HepG2 (cell line): ENCODE data around the gene ARHGAP29. TPM values are rescaled to one million over a fixed set of nuclear protein-coding genes. Genes with fewer than 3 reads are reported as not detected.
A peak's percentile ranks its signal among the peaks of the same experiment; 100 is the strongest.

Experiments used
- AKNA ChIP-seq: sonication (generic); formaldehyde crosslinking; IDR thresholded peaks from 2 replicates; pipeline ENCODE4 v1.4.0; 2020; ENCODE audit warnings: missing genetic modification reagents, borderline replicate concordance
- CEBPG ChIP-seq: IDR thresholded peaks from 2 replicates; pipeline ENCODE4 v1.6.1; 2016
- ELF3 ChIP-seq: IDR thresholded peaks from 2 replicates; pipeline ENCODE4 v1.6.1; 2016; ENCODE audit warnings: missing genetic modification reagents, missing compliant biosample characterization
- GMEB2 ChIP-seq: IDR thresholded peaks from 2 replicates; pipeline ENCODE4 v1.6.1; 2016; ENCODE audit warnings: missing biosample characterization, missing genetic modification reagents, low read depth
- JUNB ChIP-seq: sonication (generic); formaldehyde crosslinking; IDR thresholded peaks from 2 replicates; pipeline ENCODE4 v1.8.0; 2022; ENCODE audit warnings: missing genetic modification reagents, mild to moderate bottlenecking, borderline replicate concordance
- KDM3A ChIP-seq: IDR thresholded peaks from 2 replicates; pipeline ENCODE4 v1.6.1; 2018; ENCODE audit warnings: low read depth, missing compliant biosample characterization
- NAIF1 ChIP-seq: sonication (generic); formaldehyde crosslinking; IDR thresholded peaks from 2 replicates; pipeline ENCODE4 v1.5.0; 2020; ENCODE audit warnings: mild to moderate bottlenecking, missing genetic modification reagents, borderline replicate concordance
- NPAS2 ChIP-seq: sonication (generic); formaldehyde crosslinking; IDR thresholded peaks from 2 replicates; pipeline ENCODE4 v1.8.0; 2022; ENCODE audit warnings: mild to moderate bottlenecking, missing genetic modification reagents, borderline replicate concordance
- SMARCC2 ChIP-seq: fragments of 450-650 bp; IDR thresholded peaks from 2 replicates; pipeline ENCODE4 v1.6.1; 2017; ENCODE audit warnings: antibody characterized with exemption, mild to moderate bottlenecking
- SNAPC4 ChIP-seq: sonication (generic); formaldehyde crosslinking; IDR thresholded peaks from 2 replicates; pipeline ENCODE4 v1.4.0; 2020; ENCODE audit warnings: mild to moderate bottlenecking, missing genetic modification reagents
- TBL1XR1 ChIP-seq: fragments of 150-350 bp; IDR thresholded peaks from 2 replicates; pipeline ENCODE4 v1.6.1; 2014; ENCODE audit warnings: borderline replicate concordance, low read length; ENCODE audit not compliant: partially characterized antibody
- TRAFD1 ChIP-seq: sonication (generic); formaldehyde crosslinking; IDR thresholded peaks from 2 replicates; pipeline ENCODE4 v1.5.1; 2020; ENCODE audit warnings: missing genetic modification reagents, mild to moderate bottlenecking, borderline replicate concordance
- ZNF34 ChIP-seq: sonication (generic); formaldehyde crosslinking; IDR thresholded peaks from 2 replicates; pipeline ENCODE4 v1.4.0; 2020; ENCODE audit warnings: mild to moderate bottlenecking, missing genetic modification reagents, borderline replicate concordance
- ZNF367 ChIP-seq: sonication (generic); formaldehyde crosslinking; IDR thresholded peaks from 2 replicates; pipeline ENCODE4 v1.4.0; 2020; ENCODE audit warnings: missing genetic modification reagents, borderline replicate concordance
- ZNF557 ChIP-seq: sonication (generic); formaldehyde crosslinking; IDR thresholded peaks from 2 replicates; pipeline ENCODE4 v1.4.0; 2020; ENCODE audit warnings: missing genetic modification reagents
- polyA plus RNA-seq, 8 experiments: library from polyadenylated mRNA; depleted of rRNA in 3 of 8; stranded (reverse) in 7 of 8; unstranded in 1 of 8; fragments of >200 nt; fragmentation: Illumina TruSeq in 4 of 8; extraction: Trizol in 4 of 8; gene quantifications; 2 replicates each; pipeline versions ENCODE4 v1.2.1 to v1.2.3, GENCODE V29; 2011 to 2016; ENCODE audit warnings: low read depth in 4 of 8, missing spikeins in 1 of 8, mixed read lengths in 1 of 8; ENCODE audit not compliant: insufficient read depth in 1 of 8
- total RNA-seq, 5 experiments: library from RNA; depleted of rRNA; stranded (reverse); fragments of >200 nt; fragmentation: Illumina TruSeq; extraction: Trizol; gene quantifications; 2 replicates each; pipeline ENCODE4 v1.2.3, GENCODE V29; 2016; ENCODE audit warnings: low read depth in 1 of 5

Gene ARHGAP29
- total and polyA plus RNA-seq, 2 of the 13 experiments (the other 11 are each of a cell fraction or from before 2014, with no cell fraction given), result 12.8 to 18.3 TPM

GRCh38 chr1:94247138-94248094 lies 10.0 kb upstream of the ARHGAP29 start (continued):
- no peak for TF ChIP-seq SNAPC4 (CRISPR knock-in tag)
- peak; percentile 26; the same call in 1 of the 2 replicates for TF ChIP-seq ELF3 (CRISPR knock-in tag)
- TF ChIP-seq TBL1XR1, result no peak
- TF ChIP-seq SMARCC2, result no peak
- no peak for TF ChIP-seq ZNF367 (CRISPR knock-in tag)
- TF ChIP-seq JUNB, result no peak
- TF ChIP-seq ZNF34 (CRISPR knock-in tag), result no peak
- no peak for TF ChIP-seq NPAS2
- TF ChIP-seq KDM3A (CRISPR knock-in tag), result no peak
- no peak for TF ChIP-seq NAIF1 (CRISPR knock-in tag)
- TF ChIP-seq GMEB2 (CRISPR knock-in tag), result no peak
- TF ChIP-seq CEBPG (CRISPR knock-in tag), result no peak
- no peak for TF ChIP-seq AKNA (CRISPR knock-in tag)
- no peak for TF ChIP-seq ZNF557 (CRISPR knock-in tag)
- no peak for TF ChIP-seq TRAFD1 (CRISPR knock-in tag)
